C4-2B (cell line): Measurements from ENCODE around the gene GALNT16.

Source experiments
- H3K27ac ChIP-seq: fragments of 450-650 bp; 2 replicates; pipeline ENCODE4 v1.5.1; 2017
- CTCF ChIP-seq: fragments of 450-650 bp; conservative IDR thresholded peaks from 2 replicates; pipeline ENCODE4 v1.5.1; 2017; ENCODE audit warnings: mild to moderate bottlenecking
- ZFX ChIP-seq: fragments of 450-650 bp; IDR thresholded peaks from 2 replicates; pipeline ENCODE4 v1.6.1; 2017

The GALNT16 gene

GRCh38 chr14:69266572-69267345 is 6.8 kb downstream of the GALNT16 start:
- TF ChIP-seq ZFX = no peak
- no peak for TF ChIP-seq CTCF
- H3K27ac ChIP-seq = no peak overlapping the region

DNA sequence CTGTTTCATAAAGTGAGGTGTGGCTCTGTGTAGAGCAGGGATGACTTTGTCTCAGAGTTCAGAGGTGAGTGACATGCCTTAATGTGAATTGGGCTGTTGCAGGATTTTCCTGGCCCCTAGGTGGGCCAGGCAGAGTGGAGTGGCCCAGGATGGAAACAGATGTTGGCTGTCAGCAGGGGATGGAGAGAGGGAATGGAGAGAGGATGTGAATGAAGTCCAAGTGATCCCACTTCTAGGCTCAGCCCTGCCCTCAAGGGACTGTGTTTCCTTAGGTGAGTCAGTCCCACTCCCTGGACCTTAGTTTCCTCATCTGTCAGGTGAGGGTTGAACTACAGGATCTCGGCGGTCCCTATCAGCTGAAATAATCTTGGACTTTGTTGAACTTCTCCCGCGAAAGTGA is 7.5 kb downstream of the GALNT16 start:
- H3K27ac ChIP-seq = no peak overlapping the region
- TF ChIP-seq CTCF = no peak
- TF ChIP-seq ZFX = no peak

DNA sequence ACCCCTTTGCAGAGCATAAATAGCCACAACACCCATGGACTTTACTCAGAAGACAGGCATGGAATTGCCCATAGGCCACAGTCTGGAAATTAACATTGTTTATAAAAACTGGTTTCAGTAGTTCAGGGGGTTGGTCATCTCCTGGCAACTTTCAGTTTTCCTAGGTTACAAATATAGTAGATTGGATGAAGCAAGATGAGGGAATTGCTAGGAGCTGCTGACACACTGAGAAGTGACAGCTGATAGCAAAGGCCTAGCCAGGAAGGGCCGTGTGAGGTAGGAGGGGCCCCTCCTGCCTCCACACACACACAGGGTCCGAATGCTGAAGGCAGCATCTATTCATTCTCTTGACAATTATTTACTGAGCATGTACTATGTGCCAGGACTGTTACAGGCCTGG is 8.3 kb downstream of the GALNT16 start:
- H3K27ac ChIP-seq = no peak overlapping the region
- TF ChIP-seq ZFX (no peak), CTCF (no peak)

- TF ChIP-seq ZFX = no peak
- TF ChIP-seq CTCF = no peak
- no peak overlapping the region for H3K27ac ChIP-seq
Measured at GRCh38 chr14:69268763-69269162, 8.8 kb downstream of the GALNT16 start.

- TF ChIP-seq ZFX (no peak), CTCF (no peak)
- no peak overlapping the region for H3K27ac ChIP-seq
Measured at GRCh38 chr14:69269381-69269780, 9.4 kb downstream of the GALNT16 start.

GRCh38 chr14:69270097-69270496 is 10.1 kb downstream of the GALNT16 start:
- TF ChIP-seq CTCF (no peak), ZFX (no peak)

GRCh38 chr14:69270795-69271708 is 11.1 kb downstream of the GALNT16 start:
- no peak overlapping the region for H3K27ac ChIP-seq
- no peak for TF ChIP-seq CTCF
- no peak for TF ChIP-seq ZFX

More at GRCh38 chr14:69270097-69270496, 10.1 kb downstream of the GALNT16 start:
- H3K27ac ChIP-seq = no peak overlapping the region
